GM18508 (cell line): Measurements from ENCODE around the gene KCNIP3.
"Not testable (repeated sequence)": the region's sequence is repeated elsewhere in the genome, so short reads cannot be mapped to it uniquely, and the experiment has no call there.

Experiments used
- ATAC-seq: cut with Tn5 transposase; IDR thresholded peaks from one replicate; pipeline ENCODE4 v1.9.1; 2021; ENCODE audit warnings: moderate number of reproducible peaks; ENCODE audit not compliant: insufficient read depth, unreplicated experiment

The KCNIP3 gene

DNA sequence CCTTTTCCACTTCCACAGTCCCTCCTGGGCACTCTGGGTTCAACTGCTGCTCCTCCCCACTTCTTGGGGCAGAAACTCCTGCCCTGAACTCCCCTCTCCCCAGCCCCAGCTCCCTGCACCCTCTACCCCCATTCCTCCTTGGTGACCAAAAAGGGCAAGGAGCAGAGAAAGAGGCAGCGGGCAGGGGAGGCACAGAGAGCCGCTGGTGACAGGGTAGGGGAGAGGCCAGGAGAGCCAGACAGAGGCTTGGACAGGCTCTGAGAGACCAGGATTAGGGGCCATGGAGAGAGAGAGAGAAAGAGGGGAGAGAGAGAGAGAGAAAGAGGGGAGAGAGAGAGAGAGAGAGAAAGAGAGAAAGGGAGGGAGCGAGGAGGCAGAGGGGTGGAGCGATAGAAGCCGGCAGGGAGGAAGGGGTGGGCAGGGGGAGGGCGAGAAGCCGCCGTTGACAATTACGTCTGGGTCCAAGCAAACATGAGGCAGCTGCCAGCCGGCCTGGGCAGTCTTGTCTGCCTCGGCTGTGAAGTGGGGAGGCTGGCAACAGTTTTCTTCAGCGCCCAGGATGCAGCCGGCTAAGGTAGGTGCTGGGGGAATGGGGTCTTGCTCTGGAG is at the start of gene KCNIP3:
Gene KCNIP3 (plus strand): TSS at position 468 of the 608 bp plus-strand sequence. CDS start 92 bp downstream, at position 560.
- no peak for ATAC-seq

DNA sequence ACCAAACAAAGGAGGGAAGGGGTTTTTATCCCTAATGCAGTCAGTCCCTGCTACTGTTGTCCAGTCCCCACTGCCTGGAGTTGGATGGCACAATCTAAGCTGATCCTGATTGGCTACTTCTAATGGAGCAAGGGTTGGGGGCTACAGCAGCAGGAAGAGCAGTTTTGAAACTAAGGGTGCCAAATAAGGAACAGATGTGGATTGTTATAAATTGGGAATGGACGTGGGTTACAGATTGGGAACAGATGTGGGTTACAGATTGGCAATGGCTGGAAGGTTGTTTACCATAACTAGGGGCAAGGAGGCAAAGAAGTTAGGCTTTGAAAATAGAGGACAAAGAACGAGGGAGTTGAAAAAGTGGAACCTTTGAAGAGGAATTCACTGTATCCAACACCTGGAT is 38.9 kb upstream of the KCNIP3 start:
- no peak for ATAC-seq

DNA sequence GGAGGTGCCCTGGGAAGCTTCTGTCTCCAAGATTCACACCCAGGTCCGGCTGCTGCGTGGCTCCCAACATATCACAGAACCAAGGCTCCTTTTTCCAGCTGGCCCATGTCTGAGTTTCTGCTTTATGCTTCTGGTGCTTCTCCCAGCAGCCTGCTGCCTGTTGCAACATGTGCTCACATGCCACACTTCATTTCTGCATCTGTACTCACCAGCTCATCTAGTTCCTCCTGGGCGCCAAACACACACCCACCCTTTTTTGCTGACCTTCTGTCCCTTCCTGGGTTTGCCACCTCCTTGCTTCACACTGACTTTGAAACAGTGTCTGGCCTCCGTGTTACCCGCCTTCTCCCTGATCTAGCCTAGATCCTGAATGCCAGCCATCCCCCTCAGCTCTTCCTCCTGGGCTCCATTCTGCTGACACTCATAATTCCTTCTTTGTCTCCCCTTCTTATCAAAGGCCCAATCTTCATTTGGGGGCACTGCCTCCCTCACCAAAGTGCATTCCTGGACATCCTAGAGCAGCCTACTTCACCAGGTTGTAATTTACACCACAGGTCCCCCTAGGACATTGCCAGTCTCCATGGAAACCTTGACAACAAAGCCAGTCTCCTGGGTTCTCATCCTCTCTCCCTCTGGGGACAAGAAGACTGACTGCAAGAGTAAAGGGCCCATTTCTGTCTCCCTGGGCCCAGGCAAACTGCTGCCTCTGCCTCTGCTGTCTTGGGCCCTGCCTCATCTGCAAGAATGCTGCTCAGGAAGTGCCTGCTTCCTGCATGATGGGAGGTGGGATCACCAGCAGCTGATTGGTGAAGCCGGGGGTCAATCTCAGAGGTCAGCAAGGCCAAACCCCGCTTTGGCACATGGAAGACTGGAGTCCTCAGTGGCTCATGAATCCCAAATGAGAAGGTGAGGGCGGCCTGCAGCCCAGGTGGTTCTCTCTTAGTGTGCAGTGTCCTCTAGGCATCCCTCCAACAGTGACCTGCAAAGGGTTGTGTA is 36.8 kb upstream of the KCNIP3 start:
- no peak for ATAC-seq

DNA sequence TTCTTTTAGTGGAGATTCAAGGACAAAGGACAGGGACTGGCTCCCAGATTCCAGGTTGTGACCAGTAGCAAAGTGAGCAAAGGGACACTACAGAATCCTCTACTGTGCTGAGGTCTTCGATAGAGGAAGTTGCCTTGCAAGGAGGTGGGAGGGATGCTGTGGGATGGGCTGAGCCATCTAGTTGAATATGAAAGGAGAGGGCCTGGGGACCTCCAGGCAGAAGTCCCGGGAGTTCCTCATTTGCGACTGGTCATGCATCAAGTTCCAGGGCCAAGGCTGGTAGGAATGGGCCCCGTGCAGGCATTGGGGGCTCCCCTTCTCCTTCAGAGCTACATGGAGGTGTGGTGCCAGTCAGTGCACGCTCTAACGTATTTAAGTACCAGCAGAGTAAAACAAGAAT is 35.5 kb upstream of the KCNIP3 start:
- no peak for ATAC-seq

DNA sequence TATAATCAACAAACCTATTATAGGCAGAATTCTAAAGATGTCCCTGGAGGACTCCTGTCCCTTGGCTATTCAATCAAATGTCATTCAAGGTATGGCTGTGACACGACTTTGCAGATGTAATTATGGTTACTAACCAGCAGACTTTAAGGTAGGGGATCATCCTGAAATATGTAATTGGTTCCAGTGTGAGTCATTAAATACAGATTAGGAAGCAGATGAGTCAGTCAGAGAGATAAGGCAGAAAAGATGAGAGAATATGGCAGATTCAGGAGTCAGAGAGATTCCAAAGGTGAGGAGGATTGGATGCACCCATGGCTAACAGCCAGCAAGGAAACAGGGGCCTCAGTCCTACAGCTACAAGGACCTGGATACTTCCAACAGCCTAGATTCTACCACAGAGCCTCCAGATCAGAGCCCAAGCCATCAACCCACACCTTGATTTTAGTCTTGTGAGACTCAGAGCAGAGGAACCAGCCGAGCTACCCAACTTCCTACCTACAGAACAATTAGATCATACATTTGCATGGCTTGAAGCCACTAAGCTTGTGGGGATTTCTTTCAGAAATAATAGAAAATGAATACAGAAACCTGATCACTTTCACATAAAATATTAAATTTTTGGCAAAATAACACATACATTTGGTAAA is 34.1 kb upstream of the KCNIP3 start:
- ATAC-seq: no peak

DNA sequence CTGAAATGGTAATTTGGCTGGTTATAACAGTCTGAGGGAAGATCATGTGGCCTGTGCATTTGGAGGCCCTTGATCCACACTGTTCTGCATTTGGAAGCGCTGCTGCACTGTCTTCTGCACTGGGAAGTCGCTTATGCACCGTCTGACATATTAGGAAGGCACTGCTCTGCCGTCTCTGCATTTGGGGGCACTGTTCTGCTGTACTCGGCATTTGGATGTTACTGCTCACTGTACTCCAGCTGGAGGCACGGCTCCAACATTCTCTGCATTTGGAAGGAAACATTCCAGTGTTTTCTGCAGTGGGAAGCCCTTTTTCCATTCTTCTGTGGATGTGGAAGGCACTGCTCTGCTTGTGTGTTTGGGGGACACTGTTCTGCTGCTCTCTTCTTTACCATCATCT is 32.5 kb upstream of the KCNIP3 start:
- ATAC-seq: no peak

DNA sequence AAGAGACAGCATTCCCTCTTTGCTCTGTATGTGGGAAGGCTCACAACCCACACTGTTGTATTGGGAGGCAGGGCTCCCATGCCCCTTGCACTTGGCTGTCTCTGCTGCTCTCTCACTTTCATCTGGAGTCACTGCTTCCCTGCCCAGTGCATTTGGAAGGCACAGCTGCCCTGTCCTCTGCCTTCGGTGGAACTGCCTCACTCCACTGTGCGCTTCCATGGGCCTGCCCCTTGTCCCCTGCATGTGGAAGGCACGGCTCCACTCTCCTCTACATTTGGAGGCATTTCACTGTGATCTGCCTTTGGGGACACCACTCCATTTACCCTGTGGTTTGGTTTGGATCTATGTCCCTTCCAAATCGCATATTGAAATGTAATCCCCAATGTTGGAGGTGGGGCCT is 32.0 kb upstream of the KCNIP3 start:
- ATAC-seq: no peak

DNA sequence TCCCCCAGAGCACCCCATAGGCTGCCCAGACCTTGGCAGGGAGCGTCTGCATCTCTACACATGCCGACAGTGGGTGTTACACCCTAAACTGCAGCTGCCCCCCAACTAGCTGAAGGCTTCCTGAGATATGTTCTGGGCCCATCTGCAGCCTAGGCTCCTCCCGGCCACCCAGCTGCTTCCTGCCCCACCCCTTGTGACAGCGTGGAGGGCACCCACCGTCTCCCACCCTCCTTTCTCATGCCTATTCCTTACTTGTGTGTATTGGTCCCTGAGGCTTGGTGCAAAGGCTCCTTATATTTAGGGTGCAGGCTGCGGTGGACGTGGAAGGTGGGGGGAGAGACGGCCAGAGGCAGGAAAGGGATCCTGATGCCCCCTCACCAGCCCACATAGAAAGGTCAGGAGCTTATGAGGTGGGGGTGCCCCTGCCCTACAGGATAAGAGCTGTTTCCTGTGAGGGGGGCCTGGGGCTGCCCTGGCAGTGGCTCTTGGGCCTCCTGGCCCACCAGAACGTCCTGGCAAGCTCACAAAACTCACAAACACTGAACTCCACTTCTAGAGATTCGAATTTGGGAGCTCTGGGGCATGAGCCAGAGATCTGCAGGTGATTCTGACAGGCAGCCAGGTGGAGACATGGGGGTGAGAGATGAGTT is 30.2 kb upstream of the KCNIP3 start:
- ATAC-seq: no peak

DNA sequence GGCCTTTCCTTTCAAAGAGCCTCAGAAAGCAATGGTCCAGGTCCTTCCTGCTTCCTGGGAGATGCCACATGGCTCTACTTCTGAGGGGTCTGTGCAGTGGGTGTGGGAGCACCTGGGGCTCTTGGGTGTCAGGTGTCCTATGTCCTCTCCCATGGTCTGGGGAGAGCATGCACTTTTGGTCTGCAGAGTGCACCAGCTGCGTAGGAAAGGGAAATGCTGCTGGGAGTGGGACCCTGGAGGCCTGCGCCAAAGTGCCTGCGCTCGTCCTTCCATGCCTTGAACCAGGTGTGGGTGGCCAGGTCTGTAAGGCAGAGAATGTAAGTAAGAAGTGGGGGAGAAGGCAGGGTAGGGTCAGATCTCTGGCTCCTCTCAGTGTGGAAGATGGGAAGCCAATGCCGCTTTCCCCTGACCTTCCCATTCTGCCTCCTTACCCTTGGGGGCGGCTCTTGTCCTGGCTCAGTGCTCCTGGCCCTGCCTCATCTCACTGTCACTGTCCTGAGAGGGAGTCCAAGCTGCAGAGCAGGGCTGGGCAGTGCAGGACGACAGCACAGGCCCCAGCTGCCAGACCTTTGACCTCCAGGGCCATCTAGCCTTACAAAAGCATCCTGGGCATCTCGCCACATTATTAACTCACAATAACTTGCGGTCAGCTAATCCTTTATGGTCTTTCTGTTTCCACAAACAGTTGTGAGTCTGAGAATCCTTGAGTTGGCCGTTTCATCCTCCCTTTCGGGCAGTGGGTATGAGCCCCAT is 29.5 kb upstream of the KCNIP3 start:
- ATAC-seq: no peak

DNA sequence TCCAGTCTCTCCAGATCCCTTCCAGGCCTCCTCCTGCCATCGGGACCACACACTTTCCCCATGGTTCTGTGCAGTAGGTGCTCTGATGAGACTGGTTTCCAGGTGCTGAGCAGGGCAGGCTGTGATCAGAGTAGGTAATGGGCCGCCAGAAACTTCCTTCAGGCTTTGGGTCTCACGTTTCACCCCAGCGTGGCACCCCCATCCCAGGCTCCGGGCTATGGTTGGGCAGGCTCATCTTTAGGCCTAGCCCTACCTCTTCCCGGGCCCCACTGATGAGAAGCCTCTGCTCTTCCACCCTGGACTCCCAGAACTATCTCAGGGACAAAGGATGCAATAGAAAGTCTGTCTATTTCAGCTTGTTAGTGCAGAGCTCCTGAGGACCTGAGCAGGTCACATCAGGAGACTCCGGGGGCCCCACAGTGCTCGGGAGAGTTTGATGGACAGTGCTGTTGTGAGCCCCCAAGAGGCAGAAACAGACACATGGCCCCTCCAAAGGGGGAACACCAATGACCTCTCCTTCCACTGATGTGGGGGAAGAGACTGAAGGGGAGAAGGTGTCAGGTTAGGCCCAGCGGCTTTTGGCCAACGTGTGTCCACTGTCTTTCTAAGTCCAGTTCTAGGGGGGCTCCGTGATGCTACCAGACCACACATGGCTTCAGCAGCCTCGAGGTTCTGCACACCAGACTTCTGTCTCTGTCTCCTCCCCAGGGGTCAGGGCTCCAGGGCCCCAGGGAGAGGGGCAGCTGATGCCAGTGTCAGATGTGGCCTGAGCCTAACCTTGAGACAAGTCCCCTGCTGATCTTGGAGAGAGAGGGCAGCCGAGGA is 28.7 kb upstream of the KCNIP3 start:
- ATAC-seq: no peak

DNA sequence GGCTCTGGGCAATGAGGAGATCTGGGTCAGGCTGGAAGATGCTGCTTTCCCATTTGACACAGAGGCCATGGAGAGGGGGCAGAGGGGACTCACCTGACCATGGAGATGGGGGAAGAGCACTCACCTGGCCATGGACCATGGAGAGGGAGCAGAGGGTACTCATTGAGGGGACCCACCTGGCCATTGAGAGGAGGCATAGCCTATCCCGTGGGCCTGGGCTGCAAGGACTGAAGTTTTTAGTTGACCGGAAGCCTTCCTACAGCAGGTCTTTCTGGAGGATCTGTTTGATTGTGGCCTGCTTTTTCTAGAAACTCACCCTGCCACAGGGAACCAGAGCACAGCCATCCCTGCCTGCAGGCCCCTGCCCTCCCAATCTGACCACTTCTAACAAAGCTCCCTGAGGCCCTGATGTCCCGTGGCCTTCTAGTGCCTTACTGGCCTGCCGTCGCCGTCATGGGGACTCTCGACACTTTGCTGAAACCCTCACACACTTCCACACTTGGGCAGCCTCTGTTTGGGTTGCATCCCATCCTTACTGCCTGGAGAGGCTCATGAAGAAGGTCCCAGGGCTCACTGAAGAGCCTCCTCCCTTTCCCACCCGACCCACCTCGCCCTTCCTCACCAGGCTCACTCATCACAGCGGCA is 28.0 kb upstream of the KCNIP3 start:
- ATAC-seq: no peak

DNA sequence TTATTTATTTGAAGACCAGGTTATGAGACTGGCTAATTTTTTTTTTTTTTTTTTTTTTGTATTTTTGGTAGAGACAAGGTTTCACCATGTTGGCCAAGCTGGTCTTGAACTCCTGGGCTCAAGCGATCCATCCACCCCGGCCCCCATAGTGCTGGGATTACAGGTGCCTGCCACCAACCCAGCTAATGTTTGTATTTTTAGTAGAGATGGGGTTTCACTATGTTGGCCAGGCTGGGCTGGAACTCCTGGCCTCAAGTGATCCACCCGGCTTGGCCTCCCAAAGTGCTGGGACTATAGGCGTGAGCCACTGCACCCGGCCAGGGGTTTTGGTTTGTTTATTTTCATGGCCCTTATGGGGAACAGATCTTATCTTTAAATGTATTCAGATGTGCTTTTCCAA is 27.4 kb upstream of the KCNIP3 start:
- ATAC-seq: not testable (repeated sequence)

DNA sequence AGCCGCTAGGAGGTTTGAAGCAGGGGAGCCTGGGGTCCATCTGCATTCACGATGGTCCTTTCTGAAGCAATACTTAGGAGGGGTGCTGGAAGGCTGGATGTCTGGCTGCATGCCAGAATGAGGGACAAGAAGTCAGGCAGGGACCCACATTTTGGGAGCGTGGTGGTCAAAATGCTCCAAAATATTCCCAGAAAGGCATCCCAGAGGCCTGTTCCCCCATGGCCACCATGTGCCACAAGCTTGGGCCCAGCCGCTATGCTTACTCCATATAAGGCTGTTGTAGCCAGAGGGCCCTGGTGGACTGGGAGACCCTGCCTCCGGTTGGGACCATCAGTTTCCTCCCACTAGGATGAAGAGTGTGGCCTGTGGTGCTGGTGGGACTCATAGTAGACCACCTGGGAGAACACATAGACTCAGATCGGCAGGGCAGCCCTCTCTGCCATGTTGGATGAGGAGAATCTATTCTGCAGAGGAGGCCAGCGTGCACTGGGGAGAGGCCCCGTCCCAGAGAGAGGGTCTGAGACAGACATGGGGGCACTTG is 26.5 kb upstream of the KCNIP3 start:
- no peak for ATAC-seq

DNA sequence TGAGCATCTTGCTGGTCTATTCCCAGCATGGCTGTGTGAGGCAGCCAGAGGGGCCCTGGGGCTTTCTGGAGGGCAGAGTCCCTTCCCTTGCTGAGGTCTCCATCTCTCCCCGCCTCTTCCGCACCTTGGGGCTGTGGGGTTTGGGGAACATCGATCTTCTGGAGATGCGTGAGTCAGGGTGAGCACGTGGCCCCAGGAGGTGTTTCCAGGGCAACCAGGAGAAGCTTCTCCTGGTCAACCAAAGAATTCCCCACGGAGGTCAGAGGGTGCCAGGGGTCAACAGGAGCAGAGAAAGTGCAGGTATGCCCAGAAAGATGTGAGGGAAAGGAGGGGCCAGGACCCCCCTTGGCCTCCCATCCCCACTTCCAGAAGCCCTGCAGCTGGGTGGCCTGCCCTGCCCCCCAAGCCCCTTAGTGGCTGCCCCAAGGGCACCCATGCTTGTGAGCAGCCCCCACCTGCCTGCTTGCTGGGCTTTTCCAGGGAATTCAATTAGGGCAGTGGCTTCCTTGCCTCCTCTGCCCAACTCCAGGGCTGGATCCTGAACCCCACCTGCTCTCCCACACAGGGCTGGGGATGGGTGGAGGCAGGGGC is 25.7 kb upstream of the KCNIP3 start:
- no peak for ATAC-seq

DNA sequence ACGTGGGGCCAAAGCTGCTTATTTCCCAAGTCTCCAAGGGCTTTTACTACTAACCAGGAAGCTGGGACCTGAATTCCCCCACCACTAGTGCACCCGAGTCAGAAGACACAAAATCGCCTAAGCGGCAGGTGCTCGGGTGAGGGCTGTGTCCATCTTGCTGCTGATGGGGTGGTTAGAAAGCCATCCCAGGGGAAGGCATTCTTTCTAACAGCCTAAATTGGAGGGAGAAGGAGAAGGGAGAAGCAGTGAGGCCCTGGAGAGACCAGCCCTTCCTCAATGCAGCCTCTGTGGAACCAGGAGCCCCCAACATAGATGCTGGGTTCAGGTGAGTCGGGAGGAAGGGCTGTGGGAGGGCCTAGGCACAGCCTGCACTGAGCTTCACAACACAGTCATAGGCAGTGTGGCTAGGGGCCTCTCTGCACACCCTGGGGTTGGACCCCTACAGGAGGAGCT is 24.8 kb upstream of the KCNIP3 start:
- no peak for ATAC-seq

DNA sequence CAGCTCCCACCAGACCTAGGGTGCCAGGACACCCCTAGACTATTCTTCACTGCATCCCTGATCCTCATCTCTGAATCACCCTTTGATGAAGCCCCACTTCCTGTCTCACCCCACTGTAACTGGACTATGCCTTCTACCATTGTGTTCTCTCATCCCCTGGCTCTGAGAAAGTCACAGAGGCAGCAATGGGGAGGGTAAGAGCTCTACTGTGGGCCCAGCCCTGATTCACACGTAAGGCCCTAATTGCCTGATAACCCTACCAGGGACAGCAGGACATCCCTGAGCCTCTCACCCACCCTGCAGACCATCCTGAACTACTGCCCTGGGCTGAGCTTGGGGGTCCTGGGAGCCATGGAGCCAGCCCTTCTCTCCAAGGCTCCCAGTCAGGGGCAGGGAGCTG is 24.4 kb upstream of the KCNIP3 start:
- ATAC-seq: no peak

DNA sequence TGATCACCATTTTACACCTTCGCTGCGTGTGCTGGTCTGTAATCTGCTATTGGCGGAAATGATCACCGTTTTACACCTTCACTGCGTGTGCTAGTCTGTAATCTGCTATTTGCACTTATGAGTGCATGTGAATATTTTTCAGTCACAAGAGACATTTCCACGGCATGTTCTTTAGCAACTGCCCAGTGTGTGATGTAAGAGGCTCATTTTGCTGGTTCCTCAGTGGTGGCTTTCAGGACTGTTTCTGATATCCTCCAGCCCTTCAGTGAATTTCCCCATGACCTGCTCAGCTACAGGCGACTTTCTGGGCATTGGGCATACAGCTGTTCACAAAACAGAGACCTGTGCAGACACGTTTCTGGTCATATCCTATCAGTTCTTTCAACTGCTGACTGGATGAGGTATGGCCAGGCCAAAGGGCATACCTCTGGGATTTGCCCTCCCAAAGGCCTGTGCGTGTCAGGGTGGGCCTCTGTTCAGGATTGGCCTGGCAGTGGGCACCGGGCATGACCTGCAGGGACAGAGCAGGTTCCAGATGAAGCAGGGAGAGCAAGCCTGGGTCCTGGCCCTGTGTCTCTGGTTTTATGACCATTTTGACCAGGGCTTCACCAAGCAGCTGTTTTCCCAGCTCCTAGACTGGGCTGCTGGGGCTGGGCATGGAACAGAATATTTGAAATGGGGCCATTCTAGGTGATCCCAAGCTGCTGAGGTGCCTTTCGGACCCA is 23.4 kb upstream of the KCNIP3 start:
- no peak for ATAC-seq
